Measurements from ENCODE around the gene NR4A2. TPM values are rescaled to one million over a fixed set of nuclear protein-coding genes. Genes with fewer than 3 reads are reported as not detected.

NR4A2 gene
- total RNA-seq, 6 experiments from 2014 or later, result 0.51 to 1.8 (median 1.2) TPM

DNA sequence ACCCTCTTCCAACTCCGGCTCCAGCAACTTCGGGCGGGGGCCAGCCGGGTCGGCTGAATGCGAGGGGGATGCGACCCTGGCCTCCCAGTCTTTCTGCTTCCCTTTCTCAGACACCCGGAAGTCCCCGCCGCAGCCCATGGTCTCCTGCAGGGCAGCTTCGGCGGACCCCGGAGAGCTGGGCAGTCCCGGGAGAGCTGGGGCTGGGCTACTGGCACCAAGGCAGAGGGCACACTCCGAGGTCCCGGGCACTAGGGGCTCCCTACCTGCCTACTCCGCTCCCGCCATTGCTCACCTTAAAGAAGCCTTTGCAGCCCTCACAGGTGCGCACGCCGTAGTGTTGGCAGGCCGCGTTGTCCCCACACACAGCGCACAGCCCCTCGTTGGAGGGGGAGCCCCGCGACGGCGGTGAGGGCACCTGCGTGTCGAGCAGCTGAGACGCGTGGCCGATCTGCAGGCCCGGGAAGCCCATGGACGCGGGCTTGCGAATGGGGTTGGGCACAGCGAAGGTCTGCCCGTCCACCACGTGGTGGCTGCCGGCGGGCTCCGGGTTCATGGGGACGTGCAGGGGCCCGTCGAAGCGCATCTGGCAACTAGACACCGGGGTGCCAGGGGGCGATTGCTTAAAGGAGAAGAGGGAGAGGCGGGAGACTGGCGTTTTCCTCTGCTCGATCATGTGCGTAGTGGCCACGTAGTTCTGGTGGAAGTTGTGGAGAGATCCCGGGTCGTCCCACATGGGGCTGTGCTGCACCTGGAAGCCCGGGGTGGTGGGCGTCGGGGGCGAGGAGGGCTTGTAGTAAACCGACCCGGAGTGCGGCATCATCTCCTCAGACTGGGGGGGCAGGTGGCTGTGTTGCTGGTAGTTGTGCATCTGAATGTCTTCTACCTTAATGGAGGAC lies 3.2 kb downstream of the NR4A2 start:
- H3K4me3 ChIP-seq, result no peak overlapping the region
- DNase-seq, result peak in 1 of 3 donors; percentile 57
- no peaks in the 10 kb centered on the region for H3K36me3 ChIP-seq
- 58% methylated on average over 10 of the region's 64 CpGs for WGBS (ENCODE audit: insufficient coverage, low coverage, low lambda C conversion rate, missing lambda C conversion rate)
- intact Hi-C loops (cut with DNase I), result no loop called here
- no peak for ATAC-seq
- peaks cover 0 to 6% (median 0%) of the 10 kb centered on the region in 4 donors for H3K4me1 ChIP-seq
- H3K9me3 ChIP-seq, result no peaks in the 10 kb centered on the region
- no peak overlapping the region for H3K27ac ChIP-seq
- H3K27me3 ChIP-seq, result no peaks in the 10 kb centered on the region
- TF ChIP-seq, protein P1, sequence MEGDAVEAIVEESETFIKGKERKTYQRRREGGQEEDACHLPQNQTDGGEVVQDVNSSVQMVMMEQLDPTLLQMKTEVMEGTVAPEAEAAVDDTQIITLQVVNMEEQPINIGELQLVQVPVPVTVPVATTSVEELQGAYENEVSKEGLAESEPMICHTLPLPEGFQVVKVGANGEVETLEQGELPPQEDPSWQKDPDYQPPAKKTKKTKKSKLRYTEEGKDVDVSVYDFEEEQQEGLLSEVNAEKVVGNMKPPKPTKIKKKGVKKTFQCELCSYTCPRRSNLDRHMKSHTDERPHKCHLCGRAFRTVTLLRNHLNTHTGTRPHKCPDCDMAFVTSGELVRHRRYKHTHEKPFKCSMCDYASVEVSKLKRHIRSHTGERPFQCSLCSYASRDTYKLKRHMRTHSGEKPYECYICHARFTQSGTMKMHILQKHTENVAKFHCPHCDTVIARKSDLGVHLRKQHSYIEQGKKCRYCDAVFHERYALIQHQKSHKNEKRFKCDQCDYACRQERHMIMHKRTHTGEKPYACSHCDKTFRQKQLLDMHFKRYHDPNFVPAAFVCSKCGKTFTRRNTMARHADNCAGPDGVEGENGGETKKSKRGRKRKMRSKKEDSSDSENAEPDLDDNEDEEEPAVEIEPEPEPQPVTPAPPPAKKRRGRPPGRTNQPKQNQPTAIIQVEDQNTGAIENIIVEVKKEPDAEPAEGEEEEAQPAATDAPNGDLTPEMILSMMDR (IDR thresholded peaks at IDR 0.05), result no peak
- TF ChIP-seq POLR2A (IDR thresholded peaks at IDR 0.05), result no peak

DNA sequence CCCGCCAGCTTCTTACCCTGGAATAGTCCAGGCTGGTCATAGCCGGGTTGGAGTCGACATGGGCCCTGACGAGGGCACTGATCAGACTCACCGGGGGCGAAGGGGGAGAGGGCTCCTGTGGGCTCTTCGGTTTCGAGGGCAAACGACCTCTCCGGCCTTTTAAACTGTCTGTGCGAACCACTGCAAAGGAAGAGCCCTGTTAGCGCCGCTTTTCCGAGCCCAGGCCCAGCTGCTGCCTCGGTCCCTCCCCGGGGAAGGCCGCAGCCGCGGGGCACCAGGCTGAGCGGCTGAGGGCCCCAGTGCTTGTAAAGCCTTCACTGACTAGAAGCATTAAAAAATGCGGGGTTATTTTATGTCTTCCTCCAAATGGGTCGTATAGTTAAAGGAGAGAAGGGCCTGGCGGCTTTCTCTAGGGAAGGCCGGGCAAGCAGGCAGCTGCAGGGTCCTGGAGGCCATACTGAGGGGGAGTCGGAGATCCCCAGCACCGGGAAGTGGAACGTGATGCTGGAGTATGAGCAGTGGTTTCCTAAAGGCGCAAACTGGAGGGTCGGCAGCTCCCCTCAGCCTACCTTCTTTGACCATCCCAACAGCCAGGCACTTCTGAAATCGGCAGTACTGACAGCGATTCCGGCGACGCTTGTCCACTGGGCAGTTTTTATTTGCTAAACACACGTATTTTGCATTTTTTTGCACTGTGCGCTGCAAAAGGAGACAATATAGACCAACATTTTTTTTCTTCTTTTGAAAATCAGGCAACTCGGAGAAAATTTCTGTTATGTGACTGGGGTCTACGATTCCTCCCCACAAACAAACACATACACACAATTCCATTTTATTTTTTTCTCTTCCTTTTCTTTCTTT lies 4.5 kb downstream of the NR4A2 start:
- Histone ChIP-seq H3K9me3 (no peaks in the 10 kb centered on the region), H3K4me1 (peaks cover 0 to 6% (median 0%) of the 10 kb centered on the region in 4 donors), H3K27me3 (no peaks in the 10 kb centered on the region), H3K36me3 (no peaks in the 10 kb centered on the region), H3K27ac (no peak overlapping the region), H3K4me3 (no peak overlapping the region)
- peak in 1 of 3 donors; percentile 53 for DNase-seq
- WGBS (ENCODE audit: insufficient coverage, low coverage, low lambda C conversion rate, missing lambda C conversion rate), result 69% methylated on average over 19 of the region's 38 CpGs
- intact Hi-C loops (cut with DNase I), result no loop called here
- ATAC-seq, result no peak
- TF ChIP-seq POLR2A (IDR thresholded peaks at IDR 0.05), result no peak
- TF ChIP-seq, protein P1 (IDR thresholded peaks at IDR 0.05), result no peak

DNA sequence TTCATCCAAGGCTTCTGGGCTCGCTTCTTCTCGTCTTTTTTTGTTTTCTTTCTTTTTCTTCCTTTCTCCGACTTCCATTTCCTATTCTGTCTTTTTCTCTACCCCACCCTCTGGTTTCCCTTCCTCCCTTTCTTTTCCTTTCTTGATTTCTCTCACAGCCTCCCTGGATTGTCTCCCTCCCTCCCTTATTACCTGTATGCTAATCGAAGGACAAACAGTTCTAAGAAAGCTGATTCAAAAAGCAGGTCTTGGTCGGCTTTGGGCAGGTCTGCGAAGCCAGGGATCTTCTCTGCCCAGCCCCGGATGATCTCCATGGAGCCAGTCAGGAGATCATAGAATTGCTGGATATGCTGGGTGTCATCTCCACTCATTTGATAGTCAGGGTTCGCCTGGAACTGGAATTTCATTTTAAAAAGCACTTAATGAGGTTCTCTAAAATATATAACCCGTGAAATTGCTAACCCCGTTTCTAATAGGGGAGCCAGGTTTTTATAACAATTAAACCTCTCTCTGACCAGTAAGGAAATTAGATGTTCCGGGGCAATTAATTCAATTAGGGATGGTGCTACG lies 5.9 kb downstream of the NR4A2 start:
- no peak overlapping the region for H3K4me3 ChIP-seq
- TF ChIP-seq POLR2A (IDR thresholded peaks at IDR 0.05), result no peak
- TF ChIP-seq, protein P1 (IDR thresholded peaks at IDR 0.05), result no peak
- no peak overlapping the region for H3K27ac ChIP-seq
- no peaks in the 10 kb centered on the region for H3K9me3 ChIP-seq
- H3K4me1 ChIP-seq, result peaks cover 0 to 11% (median under 1%) of the 10 kb centered on the region in 4 donors
- no peak for ATAC-seq
- no peak for DNase-seq
- intact Hi-C loops (cut with DNase I), result no loop called here
- WGBS (ENCODE audit: insufficient coverage, low coverage, low lambda C conversion rate, missing lambda C conversion rate), result 73% methylated on average over 12 of the region's 12 CpGs
- peaks cover 0 to 3% of the 10 kb centered on the region in 2 donors for H3K27me3 ChIP-seq
- H3K36me3 ChIP-seq, result no peaks in the 10 kb centered on the region

DNA sequence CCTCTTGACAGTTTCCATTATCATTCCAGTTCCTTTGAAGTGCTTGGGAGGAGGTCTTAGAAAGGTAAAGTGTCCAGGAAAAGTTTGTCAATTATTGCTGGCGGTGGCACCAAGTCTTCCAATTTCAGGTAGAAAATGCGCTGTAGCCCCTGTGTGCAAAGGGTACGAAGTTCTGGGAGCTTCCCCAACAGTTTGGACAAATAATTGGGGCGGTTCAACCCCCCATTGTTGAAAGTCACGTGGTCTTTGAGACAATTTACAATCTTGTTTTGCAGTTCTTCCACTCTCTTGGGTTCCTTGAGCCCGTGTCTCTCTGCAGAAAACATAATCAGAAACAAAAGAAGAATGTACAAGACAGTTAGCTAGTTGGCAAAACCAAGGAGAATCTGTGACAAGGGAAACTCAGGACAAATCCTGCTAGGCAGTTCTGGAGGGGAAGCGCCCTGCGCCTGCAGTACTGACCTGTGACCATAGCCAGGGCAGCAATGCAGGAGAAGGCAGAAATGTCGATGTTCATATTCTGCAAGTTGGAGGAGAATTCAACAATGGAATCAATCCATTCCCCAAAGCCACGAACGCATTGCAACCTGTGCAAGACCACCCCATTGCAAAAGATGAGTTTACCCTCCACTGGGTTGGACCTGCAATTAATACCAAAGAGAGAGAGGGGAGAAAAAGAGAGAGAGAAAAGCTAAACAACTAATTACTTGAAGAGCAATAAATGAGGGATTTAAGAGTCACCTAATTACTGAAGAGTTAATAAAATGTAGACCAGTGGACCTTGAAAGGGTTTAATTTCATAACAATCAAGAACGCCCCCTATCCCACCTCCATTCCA lies 6.6 kb downstream of the NR4A2 start:
- intact Hi-C loops (cut with DNase I), result no loop called here

More for the DNA sequence above, 6.6 kb downstream of the NR4A2 start:
- Histone ChIP-seq H3K36me3 (no peaks in the 10 kb centered on the region), H3K27me3 (peaks cover 0 to 4% of the 10 kb centered on the region in 2 donors), H3K4me1 (peaks cover 0 to 17% (median 3%) of the 10 kb centered on the region in 4 donors), H3K27ac (no peak overlapping the region), H3K9me3 (no peaks in the 10 kb centered on the region), H3K4me3 (no peak overlapping the region)
- 84% methylated on average over 11 of the region's 12 CpGs for WGBS (ENCODE audit: insufficient coverage, low coverage, low lambda C conversion rate, missing lambda C conversion rate)
- no peak for ATAC-seq
- DNase-seq, result no peak
- no peak for TF ChIP-seq POLR2A (IDR thresholded peaks at IDR 0.05)
- TF ChIP-seq, protein P1 (IDR thresholded peaks at IDR 0.05), result no peak
